Measurements from ENCODE around the gene PCSK9. TPM values are rescaled to one million over a fixed set of nuclear protein-coding genes. Genes with fewer than 3 reads are reported as not detected.

Gene PCSK9
- total and polyA plus RNA-seq, 9 of the 15 experiments (the other 6 are each of a cell fraction or from before 2014, with no cell fraction given) = 3.2 to 58.6 (median 24.7) TPM

DNA sequence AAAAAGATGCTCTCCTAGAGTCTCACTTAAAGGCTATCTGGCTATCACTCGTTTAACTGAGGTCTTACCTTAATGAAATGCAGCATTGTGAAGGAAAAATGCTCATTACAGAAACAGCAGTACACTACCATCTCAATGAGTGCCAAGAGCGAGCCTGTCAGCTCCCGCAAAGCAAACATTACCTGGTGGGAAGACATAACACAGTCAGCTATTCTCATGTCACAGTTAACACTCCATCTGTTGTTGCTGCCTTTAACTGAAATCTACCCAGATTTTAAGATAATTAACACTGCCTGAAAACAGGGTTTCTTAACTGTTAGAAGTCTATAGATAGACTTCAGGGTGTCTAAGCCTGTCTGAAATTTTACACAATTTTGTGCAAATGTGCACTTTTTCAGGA is 39.1 kb downstream of the PCSK9 start (continued):
- TF ChIP-seq, protein P1, sequence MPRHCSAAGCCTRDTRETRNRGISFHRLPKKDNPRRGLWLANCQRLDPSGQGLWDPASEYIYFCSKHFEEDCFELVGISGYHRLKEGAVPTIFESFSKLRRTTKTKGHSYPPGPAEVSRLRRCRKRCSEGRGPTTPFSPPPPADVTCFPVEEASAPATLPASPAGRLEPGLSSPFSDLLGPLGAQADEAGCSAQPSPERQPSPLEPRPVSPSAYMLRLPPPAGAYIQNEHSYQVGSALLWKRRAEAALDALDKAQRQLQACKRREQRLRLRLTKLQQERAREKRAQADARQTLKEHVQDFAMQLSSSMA (CRISPR knock-in tag; IDR thresholded peaks at IDR 0.05) = no peak
- TF ChIP-seq GABPB2 (CRISPR knock-in tag; conservative IDR thresholded peaks at IDR 0.05) = no peak

DNA sequence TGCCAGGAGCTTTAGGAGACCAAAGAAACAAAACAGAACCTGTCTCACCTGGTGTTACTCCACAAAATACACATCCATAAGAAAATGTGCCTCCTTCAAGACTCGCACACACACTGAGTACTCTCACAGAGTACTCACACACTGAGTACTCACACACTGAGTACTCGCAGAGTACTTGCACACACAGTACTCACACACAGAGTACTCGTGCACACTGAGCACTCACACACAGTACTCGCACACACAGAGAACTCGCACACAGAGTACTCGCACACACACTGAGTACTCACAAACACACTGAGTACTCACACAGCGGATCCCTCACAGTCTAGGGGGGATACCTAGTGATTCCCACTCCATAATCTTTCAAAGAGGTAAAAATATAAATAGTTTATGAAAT is 40.3 kb downstream of the PCSK9 start:
- no peak for DNase-seq (ENCODE audit: extremely low read depth in 1 of 4, low spot score in 3 of 4)
- TF ChIP-seq, protein P2, sequence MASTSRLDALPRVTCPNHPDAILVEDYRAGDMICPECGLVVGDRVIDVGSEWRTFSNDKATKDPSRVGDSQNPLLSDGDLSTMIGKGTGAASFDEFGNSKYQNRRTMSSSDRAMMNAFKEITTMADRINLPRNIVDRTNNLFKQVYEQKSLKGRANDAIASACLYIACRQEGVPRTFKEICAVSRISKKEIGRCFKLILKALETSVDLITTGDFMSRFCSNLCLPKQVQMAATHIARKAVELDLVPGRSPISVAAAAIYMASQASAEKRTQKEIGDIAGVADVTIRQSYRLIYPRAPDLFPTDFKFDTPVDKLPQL (IDR thresholded peaks at IDR 0.05; ENCODE audit: extremely low read depth, insufficient read length) = no peak
- TF ChIP-seq NR2C2 (CRISPR knock-in tag; IDR thresholded peaks at IDR 0.05) (no peak), NR2C2 (tag; IDR thresholded peaks at IDR 0.05) (no peak)
- WGBS (ENCODE audit: insufficient coverage, low coverage, missing lambda C conversion rate) = 95% methylated on average over 7 of the region's 7 CpGs

More for the DNA sequence above, 40.3 kb downstream of the PCSK9 start:
- CTCF ChIA-PET (ENCODE audit: low intra/inter-chr PET ratio) = no interaction called here
- Histone ChIP-seq H3K79me2 (ENCODE audit: control insufficient read depth, insufficient read depth, low read length) (no peaks in the 10 kb centered on the region), H3K9ac (ENCODE audit: insufficient read depth in 1 of 2, low read depth in 2 of 2, low read length in 2 of 2) (no peak overlapping the region), H3K4me1 (replicated peaks in 1 of 2; ENCODE audit: control insufficient read depth in 2 of 2, insufficient read depth in 2 of 2, low read length in 2 of 2) (no peaks in the 10 kb centered on the region), H3K27me3 (ENCODE audit: control insufficient read depth in 2 of 2, insufficient read depth in 2 of 2, low read length in 2 of 2) (no peaks in the 10 kb centered on the region), H3K9me1 (ENCODE audit: control insufficient read depth, insufficient read depth, low read length) (no peaks in the 10 kb centered on the region), H3K4me3 (no peak overlapping the region), H3K9me3 (replicated peaks; ENCODE audit: control insufficient read depth, insufficient read depth, low read depth, low read length) (no peaks in the 10 kb centered on the region), H3K36me3 (ENCODE audit: control insufficient read depth, insufficient read depth, low read length) (peaks cover 97% of the 10 kb centered on the region), H2AFZ (ENCODE audit: low read depth, low read length) (no peak overlapping the region), H4K20me1 (replicated peaks; ENCODE audit: control insufficient read depth, insufficient read depth, low read length) (no peaks in the 10 kb centered on the region), H3K27ac (ENCODE audit: extremely low read depth, low read depth, low read length) (no peak overlapping the region), H3K4me2 (ENCODE audit: insufficient read depth, low read length) (no peak overlapping the region)
- in situ Hi-C loops (cut with MboI) (no loop called here), intact Hi-C loops (cut with micrococcal nuclease) (no loop called here)
- BruUV-seq (replicated peaks) = no TSS peak
- ATAC-seq (no peak), FAIRE-seq (no peak)
- POLR2A ChIA-PET = interaction anchor here (0.6 to 1.4 kb wide), 2 partner anchors 17 to 359 kb away, joined by 4 to 5 read pairs; no protein-coding TSS in a partner anchor
